ENCODE measurements around the gene GRID2.

- no peak for TF ChIP-seq CTCF (IDR thresholded peaks at IDR 0.05)
- TF ChIP-seq ZFX (IDR thresholded peaks at IDR 0.05; ENCODE audit: borderline replicate concordance): no peak
These were observed 1013.8 kb downstream of the GRID2 start for GRCh38 chr4:93317561-93317960.
